Measurements from ENCODE around the gene BLTP3A.

GRCh38 chr6:34810017-34810882, 18.4 kb downstream of the BLTP3A start:
- TF ChIP-seq CTCF (IDR thresholded peaks at IDR 0.05) (no peak), POLR2A (IDR thresholded peaks at IDR 0.05) (no peak)
